Esophagus (tissue), 2 donors: ENCODE results near the gene FAM13A. TPM values are rescaled to one million over a fixed set of nuclear protein-coding genes. Genes with fewer than 3 reads are reported as not detected.

Source experiments
- H3K27ac ChIP-seq, 2 donors: one replicate each; pipeline ENCODE4 v1.5.1; 2013; ENCODE audit warnings: low read depth in 2 of 2, mild to moderate bottlenecking in 2 of 2, inconsistent platforms in 1 of 2, low read length in 1 of 2, moderate library complexity in 1 of 2
- H3K27me3 ChIP-seq, 2 donors: one replicate each; pipeline ENCODE4 v1.6.1; 2013; ENCODE audit warnings: low read length in 2 of 2, control low read depth in 1 of 2, mild to moderate bottlenecking in 1 of 2; ENCODE audit not compliant: insufficient read depth in 2 of 2, control insufficient read depth in 1 of 2
- H3K36me3 ChIP-seq, 2 donors: one replicate each; pipeline ENCODE4 v1.6.1; 2013; ENCODE audit warnings: low read length in 1 of 2; ENCODE audit not compliant: control insufficient read depth in 2 of 2, insufficient read depth in 2 of 2
- H3K4me1 ChIP-seq, 2 donors: one replicate each; pipeline ENCODE4 v1.6.1; 2013; ENCODE audit warnings: low read length in 1 of 2; ENCODE audit not compliant: control insufficient read depth in 2 of 2, insufficient read depth in 2 of 2
- H3K4me3 ChIP-seq, 2 donors: one replicate each; pipeline ENCODE4 v1.5.1; 2013; ENCODE audit warnings: low read length in 2 of 2, mild to moderate bottlenecking in 2 of 2, low read depth in 1 of 2, moderate library complexity in 1 of 2
- H3K9me3 ChIP-seq, 2 donors: one replicate each; pipeline ENCODE4 v1.6.1; 2013; ENCODE audit warnings: mild to moderate bottlenecking in 2 of 2, low read depth in 1 of 2, low read length in 1 of 2, moderate library complexity in 1 of 2; ENCODE audit not compliant: control insufficient read depth in 2 of 2, insufficient read depth in 1 of 2
- WGBS, 2 donors: extraction: QIAGEN DNeasy Blood & Tissue Kit; methylation state at CpG; one replicate each; pipeline ENCODE4 v1.1.7; 2013; 5-methylcytosine and 5-hydroxymethylcytosine counted together
- polyA plus RNA-seq, 2 donors: library from polyadenylated mRNA; stranded (reverse); fragments of 200-250 nt; gene quantifications; one replicate each; pipeline ENCODE4 v1.2.3, GENCODE V29; 2013
- donor health status: healthy with polysubstance abuse.
- donor health status: Bipolar disorder and iron deficiency.

The FAM13A gene
- polyA plus RNA-seq, 2 donors = 2.5 to 2.7 TPM

GRCh38 chr4:88969746-88970145 lies 87.2 kb downstream of the FAM13A start:
- Histone ChIP-seq H3K4me3 (no peak overlapping the region), H3K36me3 (no peaks in the 10 kb centered on the region), H3K4me1 (no peaks in the 10 kb centered on the region), H3K27ac (no peak overlapping the region), H3K9me3 (no peaks in the 10 kb centered on the region), H3K27me3 (no peaks in the 10 kb centered on the region)
- WGBS, 2 donors = 94 to 95% methylated on average over 1 of the region's 1 CpG

GRCh38 chr4:88969271-88969670 lies 87.7 kb downstream of the FAM13A start:
- Histone ChIP-seq H3K27ac (no peak overlapping the region), H3K4me3 (no peak overlapping the region), H3K36me3 (no peaks in the 10 kb centered on the region), H3K27me3 (no peaks in the 10 kb centered on the region), H3K4me1 (no peaks in the 10 kb centered on the region), H3K9me3 (no peaks in the 10 kb centered on the region)

GRCh38 chr4:88967883-88968331 lies 89.1 kb downstream of the FAM13A start:
- no peaks in the 10 kb centered on the region for H3K36me3 ChIP-seq
- H3K27ac ChIP-seq = peak overlapping the region in 1 of 2 donors; percentile 4
- H3K4me1 ChIP-seq = no peaks in the 10 kb centered on the region
- H3K27me3 ChIP-seq = no peaks in the 10 kb centered on the region
- no peaks in the 10 kb centered on the region for H3K9me3 ChIP-seq
- H3K4me3 ChIP-seq = no peak overlapping the region
- WGBS, 2 donors = 48 to 62% methylated on average over 2 of the region's 2 CpGs

DNA sequence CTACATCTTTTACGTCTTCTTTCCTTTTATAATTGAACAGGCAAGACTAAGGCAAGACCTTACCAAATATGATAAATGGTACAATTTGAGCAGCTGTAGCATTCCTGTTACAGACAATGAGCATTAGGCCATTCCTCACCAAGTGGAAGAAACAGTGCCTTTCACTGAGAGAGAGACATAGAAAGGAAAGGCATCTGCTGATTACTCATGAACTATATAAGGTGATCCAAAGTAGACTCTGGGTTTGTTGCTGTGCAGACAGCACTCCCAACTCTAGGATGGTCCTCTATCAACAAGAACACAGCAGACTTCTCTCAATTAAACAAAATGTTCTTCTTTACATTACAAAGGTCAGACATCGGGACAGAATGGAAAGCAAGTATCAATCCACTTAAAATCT lies 91.9 kb downstream of the FAM13A start:
- Histone ChIP-seq H3K4me3 (no peak overlapping the region), H3K27ac (no peak overlapping the region), H3K4me1 (no peaks in the 10 kb centered on the region), H3K27me3 (no peaks in the 10 kb centered on the region), H3K9me3 (no peaks in the 10 kb centered on the region), H3K36me3 (no peaks in the 10 kb centered on the region)
- 98% methylated on average over 2 of the region's 2 CpGs for WGBS, 2 donors

DNA sequence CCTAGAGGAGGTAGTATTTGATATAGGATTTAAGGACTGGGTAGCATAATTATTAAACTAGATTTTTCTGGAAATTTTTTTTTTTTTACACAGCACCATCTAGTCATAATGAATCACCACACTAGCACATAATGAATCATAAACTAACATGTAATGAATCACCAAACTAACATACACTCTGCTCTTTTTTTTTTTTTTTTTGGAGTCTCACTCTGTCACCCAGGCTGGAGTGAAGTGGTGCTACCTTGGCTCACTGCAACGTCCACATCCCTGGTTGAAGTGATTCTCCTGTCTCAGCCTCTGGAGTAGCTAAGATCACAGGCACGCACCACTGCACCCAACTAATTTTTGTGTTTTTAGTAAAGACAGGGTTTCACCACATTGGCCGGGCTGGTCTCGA lies 92.5 kb downstream of the FAM13A start:
- 71 to 81% methylated on average over 4 of the region's 4 CpGs for WGBS, 2 donors
- H3K4me1 ChIP-seq = no peaks in the 10 kb centered on the region
- H3K27ac ChIP-seq = no peak overlapping the region
- H3K27me3 ChIP-seq = no peaks in the 10 kb centered on the region
- no peaks in the 10 kb centered on the region for H3K36me3 ChIP-seq
- H3K9me3 ChIP-seq = no peaks in the 10 kb centered on the region
- no peak overlapping the region for H3K4me3 ChIP-seq

GRCh38 chr4:88963817-88964216 lies 93.2 kb downstream of the FAM13A start:
- no peak overlapping the region for H3K4me3 ChIP-seq
- H3K4me1 ChIP-seq = no peaks in the 10 kb centered on the region
- H3K36me3 ChIP-seq = no peaks in the 10 kb centered on the region
- no peaks in the 10 kb centered on the region for H3K9me3 ChIP-seq
- no peaks in the 10 kb centered on the region for H3K27me3 ChIP-seq
- H3K27ac ChIP-seq = peak overlapping the region in 1 of 2 donors; percentile 41
- WGBS, 2 donors = 47 to 60% methylated on average over 2 of the region's 2 CpGs

- WGBS, 2 donors = 94 to 97% methylated on average over 2 of the region's 2 CpGs
- H3K27ac ChIP-seq = no peak overlapping the region
- no peaks in the 10 kb centered on the region for H3K9me3 ChIP-seq
- no peaks in the 10 kb centered on the region for H3K36me3 ChIP-seq
- H3K4me3 ChIP-seq = no peak overlapping the region
- H3K27me3 ChIP-seq = no peaks in the 10 kb centered on the region
- peaks cover 0 to 3% of the 10 kb centered on the region in 2 donors for H3K4me1 ChIP-seq
Observed at GRCh38 chr4:88962396-88962795, 94.6 kb downstream of the FAM13A start.

DNA sequence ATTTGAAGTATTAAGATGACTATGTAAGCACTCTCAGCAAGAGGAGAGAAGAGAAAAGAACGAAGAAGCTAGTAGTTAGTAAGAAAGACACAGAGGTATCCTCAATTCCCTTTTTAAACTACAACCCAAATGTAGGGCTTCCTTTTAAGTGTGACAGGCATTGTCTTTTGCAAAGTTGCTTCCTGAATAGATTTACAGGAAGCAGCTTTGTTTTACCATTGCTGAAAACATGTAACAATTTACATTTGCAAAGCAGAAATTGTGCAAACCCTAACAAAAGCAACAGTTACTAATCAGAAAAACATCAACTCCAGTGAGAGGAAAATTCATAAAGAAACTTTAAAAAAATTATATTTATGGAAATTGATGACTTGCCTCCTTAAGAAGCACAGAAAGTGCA lies 96.4 kb downstream of the FAM13A start:
- no peak overlapping the region for H3K27ac ChIP-seq

GRCh38 chr4:88958080-88958479 lies 98.9 kb downstream of the FAM13A start:
- no peak overlapping the region for H3K27ac ChIP-seq
- 58 to 70% methylated on average over 3 of the region's 3 CpGs for WGBS, 2 donors
- no peaks in the 10 kb centered on the region for H3K36me3 ChIP-seq
- H3K4me3 ChIP-seq = no peak overlapping the region
- peaks cover 0 to 3% of the 10 kb centered on the region in 2 donors for H3K4me1 ChIP-seq
- H3K9me3 ChIP-seq = no peaks in the 10 kb centered on the region
- no peaks in the 10 kb centered on the region for H3K27me3 ChIP-seq

More for the DNA sequence above, 96.4 kb downstream of the FAM13A start:
- Histone ChIP-seq H3K36me3 (no peaks in the 10 kb centered on the region), H3K4me1 (peaks cover 0 to 3% of the 10 kb centered on the region in 2 donors), H3K9me3 (no peaks in the 10 kb centered on the region), H3K4me3 (no peak overlapping the region), H3K27me3 (no peaks in the 10 kb centered on the region)
- 85 to 90% methylated on average over 1 of the region's 1 CpG for WGBS, 2 donors

DNA sequence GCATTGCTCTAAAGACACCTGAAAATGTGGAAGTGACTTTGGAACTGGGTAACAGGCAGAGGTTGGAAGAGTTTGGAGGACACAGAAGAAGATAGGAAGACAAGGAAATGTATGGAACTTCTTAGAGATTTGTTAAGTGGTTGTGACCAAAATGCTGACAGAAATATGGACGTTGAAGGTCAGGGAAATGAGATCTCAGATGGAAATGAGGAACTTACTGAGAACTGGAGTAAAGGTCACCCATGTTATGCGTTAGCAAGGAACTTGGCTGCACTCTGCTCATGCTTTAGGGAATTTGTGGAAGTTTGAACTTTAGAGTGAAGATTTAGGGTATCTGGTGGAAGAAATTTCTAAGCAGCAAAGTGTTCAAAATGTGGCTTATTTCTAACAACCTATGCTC lies 99.4 kb downstream of the FAM13A start:
- Histone ChIP-seq H3K4me3 (no peak overlapping the region), H3K9me3 (no peaks in the 10 kb centered on the region), H3K36me3 (no peaks in the 10 kb centered on the region), H3K4me1 (peaks cover 0 to 3% of the 10 kb centered on the region in 2 donors), H3K27ac (no peak overlapping the region), H3K27me3 (no peaks in the 10 kb centered on the region)
- 48 to 58% methylated on average over 2 of the region's 2 CpGs for WGBS, 2 donors
